ENCODE data around the gene CYB5R2. TPM values are rescaled to one million over a fixed set of nuclear protein-coding genes. Genes with fewer than 3 reads are reported as not detected.

CYB5R2 gene
- total RNA-seq (ENCODE audit: low replicate concordance), result 1.8 and 17.0 TPM in 2 replicates

GRCh38 chr11:7672960-7673723 is at the start of gene CYB5R2:
Gene CYB5R2 (minus strand): TSS chr11:7673500. CDS start chr11:7672825, 675 bp downstream.

GRCh38 chr11:7706377-7706776 is 33.1 kb upstream of the CYB5R2 start, which contains the start of gene OVCH2:
Gene OVCH2 (minus strand): TSS chr11:7706477. CDS start chr11:7706394, 83 bp downstream.

Other genes starting within 250 kb of the CYB5R2 start
- gene OLFML1, start 188.0 kb downstream of the CYB5R2 start, total RNA-seq (ENCODE audit: low replicate concordance), result 0.15 and 53.7 TPM in 2 replicates
- 35.0 and 37.8 TPM in 2 replicates for gene PPFIBP2, start 159.5 kb downstream of the CYB5R2 start, total RNA-seq (ENCODE audit: low replicate concordance)
- gene OVCH2, start 33.0 kb upstream of the CYB5R2 start, total RNA-seq (ENCODE audit: low replicate concordance), result not detected in 2 replicates
- gene OR5P2, start 123.4 kb upstream of the CYB5R2 start, total RNA-seq (ENCODE audit: low replicate concordance), result not detected in 2 replicates
- gene OR5P3, start 157.3 kb upstream of the CYB5R2 start, total RNA-seq (ENCODE audit: low replicate concordance), result not detected in 2 replicates